SK-N-SH treated with all-trans-retinoic acid at 6 μM for 48 hours (cell line): ENCODE results near the gene TP53INP2.
"Not testable (repeated sequence)": the region's sequence is repeated elsewhere in the genome, so short reads cannot be mapped to it uniquely, and the experiment has no call there.

ENCODE experiments used
- ATAC-seq: fragments of 200-7000 bp; cut with Tn5 transposase; 3 replicates; pipeline ENCODE4 v1.9.1; 2020; ENCODE audit warnings: mild to moderate bottlenecking, moderate library complexity
- ARNTL ChIP-seq: fragments of 450-650 bp; formaldehyde crosslinking; IDR thresholded peaks from 2 replicates; pipeline ENCODE4 v1.5.0; 2020; ENCODE audit warnings: low read depth, mild to moderate bottlenecking, moderate library complexity, borderline replicate concordance
- BACH2 ChIP-seq: fragments of 250-450 bp; sonication (Bioruptor Pico); IDR thresholded peaks from 2 replicates; pipeline ENCODE4 v1.9.0; 2021; ENCODE audit warnings: mild to moderate bottlenecking, borderline replicate concordance
- CREB5 ChIP-seq: fragments of 250-450 bp; sonication (Bioruptor Pico); IDR thresholded peaks from 2 replicates; pipeline ENCODE4 v1.5.1; 2020; ENCODE audit warnings: low read depth, mild to moderate bottlenecking, moderate library complexity
- CSDC2 ChIP-seq: fragments of 250-450 bp; sonication (Bioruptor Pico); IDR thresholded peaks from 2 replicates; pipeline ENCODE4 v1.5.0; 2020; ENCODE audit warnings: mild to moderate bottlenecking, moderate library complexity
- CSRNP3 ChIP-seq: fragments of 250-450 bp; sonication (Bioruptor Pico); IDR thresholded peaks from 2 replicates; pipeline ENCODE4 v1.5.1; 2021; ENCODE audit warnings: mild to moderate bottlenecking, moderate library complexity
- ESRRG ChIP-seq: fragments of 250-450 bp; sonication (Bioruptor Pico); IDR thresholded peaks from 2 replicates; pipeline ENCODE4 v1.6.1; 2021; ENCODE audit warnings: mild to moderate bottlenecking
- GLIS3 ChIP-seq: fragments of 250-450 bp; sonication (Bioruptor Pico); IDR thresholded peaks from 2 replicates; pipeline ENCODE4 v1.5.0; 2020; ENCODE audit warnings: mild to moderate bottlenecking, moderate library complexity
- ISL1 ChIP-seq: fragments of 250-450 bp; sonication (Bioruptor Pico); IDR thresholded peaks from 2 replicates; pipeline ENCODE4 v2.1.2; 2022; ENCODE audit warnings: mild to moderate bottlenecking, moderate library complexity
- OSR1 ChIP-seq: fragments of 250-450 bp; sonication (Bioruptor Pico); IDR thresholded peaks from 2 replicates; pipeline ENCODE4 v1.8.0; 2022; ENCODE audit warnings: moderate library complexity, mild to moderate bottlenecking, inconsistent platforms
- PATZ1 ChIP-seq: fragments of 250-450 bp; sonication (Bioruptor Pico); IDR thresholded peaks from 2 replicates; pipeline ENCODE4 v1.8.0; 2020; ENCODE audit warnings: mild to moderate bottlenecking, moderate library complexity, borderline replicate concordance
- POU6F1 ChIP-seq: fragments of 250-450 bp; sonication (Bioruptor Pico); IDR thresholded peaks from 2 replicates; pipeline ENCODE4 v1.8.0; 2021; ENCODE audit warnings: low read depth, mild to moderate bottlenecking, moderate library complexity, borderline replicate concordance
- PPARA ChIP-seq: fragments of 250-450 bp; sonication (Bioruptor Pico); IDR thresholded peaks from 2 replicates; pipeline ENCODE4 v1.5.0; 2020; ENCODE audit warnings: mild to moderate bottlenecking, borderline replicate concordance
- RARB ChIP-seq: fragments of 250-450 bp; sonication (Bioruptor Pico); IDR thresholded peaks from 2 replicates; pipeline ENCODE4 v1.8.0; 2021; ENCODE audit warnings: mild to moderate bottlenecking, moderate library complexity
- SNAI2 ChIP-seq: fragments of 250-450 bp; sonication (Bioruptor Pico); IDR thresholded peaks from 2 replicates; pipeline ENCODE4 v1.5.0; 2020; ENCODE audit warnings: mild to moderate bottlenecking, moderate library complexity
- TCF4 ChIP-seq: fragments of 250-450 bp; sonication (Bioruptor Pico); IDR thresholded peaks from 2 replicates; pipeline ENCODE4 v1.8.0; 2021; ENCODE audit warnings: mild to moderate bottlenecking, moderate library complexity, borderline replicate concordance
- ZC3H10 ChIP-seq: fragments of 250-450 bp; sonication (Bioruptor Pico); IDR thresholded peaks from 2 replicates; pipeline ENCODE4 v1.5.1; 2021; ENCODE audit warnings: mild to moderate bottlenecking, moderate library complexity
- ZFP3 ChIP-seq: fragments of 250-450 bp; sonication (Bioruptor Pico); IDR thresholded peaks from 2 replicates; pipeline ENCODE4 v1.5.0; 2020; ENCODE audit warnings: mild to moderate bottlenecking, moderate library complexity
- ZFP30 ChIP-seq: fragments of 450-650 bp; formaldehyde crosslinking; IDR thresholded peaks from 2 replicates; pipeline ENCODE4 v1.5.0; 2022; ENCODE audit warnings: mild to moderate bottlenecking, moderate library complexity
- ZNF565 ChIP-seq: fragments of 450-650 bp; formaldehyde crosslinking; conservative IDR thresholded peaks from 2 replicates; pipeline ENCODE4 v1.5.0; 2020; ENCODE audit warnings: low read depth, mild to moderate bottlenecking, moderate library complexity
- ZNF8 ChIP-seq: fragments of 450-650 bp; formaldehyde crosslinking; IDR thresholded peaks from 2 replicates; pipeline ENCODE4 v1.5.0; 2020; ENCODE audit warnings: mild to moderate bottlenecking, moderate library complexity

TP53INP2 gene

GRCh38 chr20:34716921-34717229 is 12.7 kb downstream of the TP53INP2 start:
- no peak for ATAC-seq
- TF ChIP-seq ZNF565: no peak
- TF ChIP-seq ZFP30 (CRISPR knock-in tag): no peak
- no peak for TF ChIP-seq ISL1 (CRISPR knock-in tag)
- no peak for TF ChIP-seq CSDC2
- no peak for TF ChIP-seq ESRRG (CRISPR knock-in tag)
- TF ChIP-seq TCF4 (CRISPR knock-in tag): no peak
- TF ChIP-seq ZNF8 (CRISPR knock-in tag): no peak
- no peak for TF ChIP-seq CSRNP3 (CRISPR knock-in tag)
- no peak for TF ChIP-seq RARB
- TF ChIP-seq POU6F1: no peak
- no peak for TF ChIP-seq ZFP3 (CRISPR knock-in tag)
- TF ChIP-seq PPARA (CRISPR knock-in tag): no peak
- TF ChIP-seq ZC3H10 (CRISPR knock-in tag): no peak
- no peak for TF ChIP-seq BACH2
- TF ChIP-seq PATZ1 (CRISPR knock-in tag): no peak
- no peak for TF ChIP-seq SNAI2
- TF ChIP-seq OSR1 (CRISPR knock-in tag): no peak

GRCh38 chr20:34717230-34718095 is 13.3 kb downstream of the TP53INP2 start:
- ATAC-seq: no peak
- TF ChIP-seq ZFP3 (CRISPR knock-in tag): no peak

GRCh38 chr20:34719242-34720017 is 15.3 kb downstream of the TP53INP2 start:
- not testable (repeated sequence) for ATAC-seq

GRCh38 chr20:34720266-34720665 is 16.1 kb downstream of the TP53INP2 start:
- ATAC-seq: no peak
- TF ChIP-seq ZFP3 (CRISPR knock-in tag) (no peak), TCF4 (CRISPR knock-in tag) (no peak), ESRRG (CRISPR knock-in tag) (no peak), BACH2 (no peak), RARB (no peak), ZNF8 (CRISPR knock-in tag) (no peak), ARNTL (CRISPR knock-in tag) (no peak), PPARA (CRISPR knock-in tag) (no peak)

GRCh38 chr20:34722560-34722959 is 18.4 kb downstream of the TP53INP2 start:
- ATAC-seq: not testable (repeated sequence)

GRCh38 chr20:34724172-34724571 is 20.0 kb downstream of the TP53INP2 start:
- no peak for TF ChIP-seq ZC3H10 (CRISPR knock-in tag)
- TF ChIP-seq GLIS3: no peak
- TF ChIP-seq CREB5 (CRISPR knock-in tag): no peak
- TF ChIP-seq ESRRG (CRISPR knock-in tag): no peak
- no peak for TF ChIP-seq PATZ1 (CRISPR knock-in tag)
- no peak for ATAC-seq
